ENCODE results near the gene PDE4D. TPM values are rescaled to one million over a fixed set of nuclear protein-coding genes. Genes with fewer than 3 reads are reported as not detected.
A peak's percentile ranks its signal among the peaks of the same experiment; 100 is the strongest.

PDE4D gene
- total RNA-seq, 1 donor from 2014 or later = 2.3 TPM

- Histone ChIP-seq H3K79me2 (ENCODE audit: low read depth) (no peaks in the 10 kb centered on the region), H3K4me2 (no peak overlapping the region), H3K4me3 (no peak overlapping the region), H3K27ac (no peak overlapping the region), H3K36me3 (no peaks in the 10 kb centered on the region), H2AFZ (replicated peaks) (no peak overlapping the region), H3K4me1 (peaks cover 9% of the 10 kb centered on the region), H3K9ac (no peak overlapping the region), H3F3A (ENCODE audit: low read depth) (no peaks in the 10 kb centered on the region), H3K27me3 (no peaks in the 10 kb centered on the region), H4K20me1 (ENCODE audit: low read depth) (no peaks in the 10 kb centered on the region), H3K9me3 (ENCODE audit: low read depth) (no peaks in the 10 kb centered on the region)
- TF ChIP-seq EZH2phosphoT487 (IDR thresholded peaks at IDR 0.05) (no peak), EZH2 (IDR thresholded peaks at IDR 0.05) (no peak)
- TF ChIP-seq, protein P1, sequence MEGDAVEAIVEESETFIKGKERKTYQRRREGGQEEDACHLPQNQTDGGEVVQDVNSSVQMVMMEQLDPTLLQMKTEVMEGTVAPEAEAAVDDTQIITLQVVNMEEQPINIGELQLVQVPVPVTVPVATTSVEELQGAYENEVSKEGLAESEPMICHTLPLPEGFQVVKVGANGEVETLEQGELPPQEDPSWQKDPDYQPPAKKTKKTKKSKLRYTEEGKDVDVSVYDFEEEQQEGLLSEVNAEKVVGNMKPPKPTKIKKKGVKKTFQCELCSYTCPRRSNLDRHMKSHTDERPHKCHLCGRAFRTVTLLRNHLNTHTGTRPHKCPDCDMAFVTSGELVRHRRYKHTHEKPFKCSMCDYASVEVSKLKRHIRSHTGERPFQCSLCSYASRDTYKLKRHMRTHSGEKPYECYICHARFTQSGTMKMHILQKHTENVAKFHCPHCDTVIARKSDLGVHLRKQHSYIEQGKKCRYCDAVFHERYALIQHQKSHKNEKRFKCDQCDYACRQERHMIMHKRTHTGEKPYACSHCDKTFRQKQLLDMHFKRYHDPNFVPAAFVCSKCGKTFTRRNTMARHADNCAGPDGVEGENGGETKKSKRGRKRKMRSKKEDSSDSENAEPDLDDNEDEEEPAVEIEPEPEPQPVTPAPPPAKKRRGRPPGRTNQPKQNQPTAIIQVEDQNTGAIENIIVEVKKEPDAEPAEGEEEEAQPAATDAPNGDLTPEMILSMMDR (IDR thresholded peaks at IDR 0.05) = no peak
- Mint-ChIP-seq H3K27ac (no peak overlapping the region), H3K36me3 (no peaks in the 10 kb centered on the region), H3K4me1 (peaks cover 17% of the 10 kb centered on the region), H3K4me3 (no peak overlapping the region), H3K9me3 (peaks cover 3% of the 10 kb centered on the region), H3K27me3 (ENCODE audit: insufficient read depth, low read depth) (peaks cover 2% of the 10 kb centered on the region)
- no peak for DNase-seq (ENCODE audit: low spot score)
Observed at GRCh38 chr5:59600153-59600552, 293.4 kb downstream of the PDE4D start.

DNA sequence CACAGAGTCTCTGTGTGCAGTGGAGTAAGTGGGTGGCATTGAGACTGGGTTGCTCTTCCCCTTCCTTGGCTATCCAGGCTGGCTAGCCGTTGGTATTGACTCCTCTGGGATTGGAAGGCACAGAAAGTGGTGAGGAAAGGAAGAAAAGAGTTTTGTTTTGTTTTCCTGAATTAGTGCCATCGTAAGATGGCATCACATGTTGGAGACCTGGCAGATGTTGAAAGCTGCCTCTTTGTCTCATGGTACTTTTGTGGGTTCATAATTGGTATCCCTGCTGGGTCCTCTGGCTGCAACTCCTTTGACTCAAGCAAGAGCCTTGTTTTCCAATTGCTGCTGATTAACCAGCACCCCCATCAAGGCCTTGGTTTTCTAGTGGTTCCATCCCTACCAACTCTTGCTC is 293.8 kb downstream of the PDE4D start:
- H4K20me1 ChIP-seq (ENCODE audit: low read depth) = no peaks in the 10 kb centered on the region
- peaks cover 9% of the 10 kb centered on the region for H3K4me1 ChIP-seq
- no peaks in the 10 kb centered on the region for H3F3A ChIP-seq (ENCODE audit: low read depth)
- H3K27me3 ChIP-seq = no peaks in the 10 kb centered on the region
- no peak overlapping the region for H3K4me3 ChIP-seq
- Mint-ChIP-seq H3K27me3 (ENCODE audit: insufficient read depth, low read depth) (peaks cover 2% of the 10 kb centered on the region), H3K36me3 (no peaks in the 10 kb centered on the region), H3K27ac (no peak overlapping the region), H3K9me3 (peaks cover 4% of the 10 kb centered on the region), H3K4me3 (no peak overlapping the region), H3K4me1 (peaks cover 17% of the 10 kb centered on the region)
- no peak overlapping the region for H3K27ac ChIP-seq
- H2AFZ ChIP-seq (replicated peaks) = no peak overlapping the region
- H3K36me3 ChIP-seq = no peaks in the 10 kb centered on the region
- no peaks in the 10 kb centered on the region for H3K9me3 ChIP-seq (ENCODE audit: low read depth)
- no peak for DNase-seq (ENCODE audit: low spot score)
- TF ChIP-seq, protein P1 (IDR thresholded peaks at IDR 0.05) = no peak
- TF ChIP-seq EZH2phosphoT487 (IDR thresholded peaks at IDR 0.05) = no peak
- no peak for TF ChIP-seq EZH2 (IDR thresholded peaks at IDR 0.05)
- no peak overlapping the region for H3K4me2 ChIP-seq
- no peaks in the 10 kb centered on the region for H3K79me2 ChIP-seq (ENCODE audit: low read depth)
- no peak overlapping the region for H3K9ac ChIP-seq

- TF ChIP-seq EZH2 (IDR thresholded peaks at IDR 0.05) = no peak
- Histone ChIP-seq H3K27me3 (no peaks in the 10 kb centered on the region), H2AFZ (replicated peaks) (peak overlapping the region; percentile 74), H3K4me1 (peaks cover 9% of the 10 kb centered on the region), H3K9me3 (ENCODE audit: low read depth) (no peaks in the 10 kb centered on the region), H3K4me2 (no peak overlapping the region), H3K79me2 (ENCODE audit: low read depth) (no peaks in the 10 kb centered on the region), H3K27ac (no peak overlapping the region), H3K9ac (no peak overlapping the region), H4K20me1 (ENCODE audit: low read depth) (no peaks in the 10 kb centered on the region), H3K36me3 (no peaks in the 10 kb centered on the region), H3F3A (ENCODE audit: low read depth) (no peaks in the 10 kb centered on the region), H3K4me3 (no peak overlapping the region)
- H3K27me3 Mint-ChIP-seq (ENCODE audit: insufficient read depth, low read depth) = peaks cover 2% of the 10 kb centered on the region
- no peak for DNase-seq (ENCODE audit: low spot score)
- H3K27ac Mint-ChIP-seq = peak overlapping the region; percentile 90
- no peak overlapping the region for H3K4me3 Mint-ChIP-seq
- no peaks in the 10 kb centered on the region for H3K36me3 Mint-ChIP-seq
- peaks cover 17% of the 10 kb centered on the region for H3K4me1 Mint-ChIP-seq
- H3K9me3 Mint-ChIP-seq = peaks cover 4% of the 10 kb centered on the region
Observed at GRCh38 chr5:59598547-59598874, 295.0 kb downstream of the PDE4D start.

- Histone ChIP-seq H3K27ac (no peak overlapping the region), H3F3A (ENCODE audit: low read depth) (no peaks in the 10 kb centered on the region), H3K27me3 (no peaks in the 10 kb centered on the region), H3K4me2 (no peak overlapping the region), H3K9ac (no peak overlapping the region), H2AFZ (replicated peaks) (peak overlapping the region; percentile 74), H4K20me1 (ENCODE audit: low read depth) (no peaks in the 10 kb centered on the region), H3K4me1 (peaks cover 9% of the 10 kb centered on the region), H3K9me3 (ENCODE audit: low read depth) (no peaks in the 10 kb centered on the region), H3K36me3 (no peaks in the 10 kb centered on the region), H3K79me2 (ENCODE audit: low read depth) (no peaks in the 10 kb centered on the region), H3K4me3 (no peak overlapping the region)
- no peaks in the 10 kb centered on the region for H3K36me3 Mint-ChIP-seq
- no peak overlapping the region for H3K4me3 Mint-ChIP-seq
- TF ChIP-seq, protein P1 (IDR thresholded peaks at IDR 0.05) = no peak
- TF ChIP-seq EZH2 (IDR thresholded peaks at IDR 0.05) = no peak
- no peak for TF ChIP-seq EZH2phosphoT487 (IDR thresholded peaks at IDR 0.05)
- DNase-seq (ENCODE audit: low spot score) = no peak
- H3K27ac Mint-ChIP-seq = peak overlapping the region; percentile 90
- peaks cover 2% of the 10 kb centered on the region for H3K27me3 Mint-ChIP-seq (ENCODE audit: insufficient read depth, low read depth)
- peaks cover 4% of the 10 kb centered on the region for H3K9me3 Mint-ChIP-seq
- peaks cover 19% of the 10 kb centered on the region for H3K4me1 Mint-ChIP-seq
Observed at GRCh38 chr5:59597690-59598546, 295.6 kb downstream of the PDE4D start.

Data from neural progenitor cell (in vitro differentiated cells).